PC-9 (cell line): ENCODE results near the gene CSNK1E.

Experiments used
- EZH2 ChIP-seq: fragments of 200-600 bp; sonication (generic); IDR thresholded peaks from 2 replicates; pipeline ENCODE4 v1.8.0; 2017; ENCODE audit warnings: antibody characterized with exemption, low read depth
- TF ChIP-seq, protein P1 (sequence below): fragments of 200-600 bp; sonication (generic); conservative IDR thresholded peaks from 2 replicates; pipeline ENCODE4 v1.6.1; 2017; ENCODE audit warnings: mixed run types, antibody characterized with exemption, mild to moderate bottlenecking, moderate library complexity

DNA sequence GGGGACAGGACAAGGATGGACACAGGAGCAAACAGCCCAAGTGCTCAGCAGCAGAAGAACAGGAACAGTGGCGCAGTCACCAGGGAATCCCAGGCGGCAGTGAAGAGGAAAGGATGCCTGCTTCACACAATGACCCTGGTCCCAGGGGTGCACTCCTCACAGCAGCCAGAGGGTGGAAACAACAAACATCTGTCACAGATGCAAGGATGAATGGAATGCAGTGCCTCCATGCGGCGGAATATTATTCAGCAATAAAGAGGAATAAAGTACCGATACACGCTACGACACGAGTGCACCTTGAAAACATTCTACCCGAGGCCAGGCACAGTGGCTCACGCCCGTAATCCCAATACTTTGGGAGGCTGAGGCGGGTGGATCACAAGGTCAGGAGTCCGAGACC, 12.7 kb downstream of the CSNK1E start:
- TF ChIP-seq, protein P1, sequence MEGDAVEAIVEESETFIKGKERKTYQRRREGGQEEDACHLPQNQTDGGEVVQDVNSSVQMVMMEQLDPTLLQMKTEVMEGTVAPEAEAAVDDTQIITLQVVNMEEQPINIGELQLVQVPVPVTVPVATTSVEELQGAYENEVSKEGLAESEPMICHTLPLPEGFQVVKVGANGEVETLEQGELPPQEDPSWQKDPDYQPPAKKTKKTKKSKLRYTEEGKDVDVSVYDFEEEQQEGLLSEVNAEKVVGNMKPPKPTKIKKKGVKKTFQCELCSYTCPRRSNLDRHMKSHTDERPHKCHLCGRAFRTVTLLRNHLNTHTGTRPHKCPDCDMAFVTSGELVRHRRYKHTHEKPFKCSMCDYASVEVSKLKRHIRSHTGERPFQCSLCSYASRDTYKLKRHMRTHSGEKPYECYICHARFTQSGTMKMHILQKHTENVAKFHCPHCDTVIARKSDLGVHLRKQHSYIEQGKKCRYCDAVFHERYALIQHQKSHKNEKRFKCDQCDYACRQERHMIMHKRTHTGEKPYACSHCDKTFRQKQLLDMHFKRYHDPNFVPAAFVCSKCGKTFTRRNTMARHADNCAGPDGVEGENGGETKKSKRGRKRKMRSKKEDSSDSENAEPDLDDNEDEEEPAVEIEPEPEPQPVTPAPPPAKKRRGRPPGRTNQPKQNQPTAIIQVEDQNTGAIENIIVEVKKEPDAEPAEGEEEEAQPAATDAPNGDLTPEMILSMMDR = no peak
- no peak for TF ChIP-seq EZH2
